K562 (cell line): ENCODE results near the gene STUM. TPM values are rescaled to one million over a fixed set of nuclear protein-coding genes. Genes with fewer than 3 reads are reported as not detected.

Experiments
- ATAC-seq: fragments of 200-7000 bp; cut with Tn5 transposase; 3 replicates; pipeline ENCODE4 v1.9.1; 2020; ENCODE audit warnings: moderate library complexity
- BruUV-seq: library from RNA; stranded (reverse); fragments of 400-500 nt; replicated peaks from 2 replicates; lab custom pipeline; 2021; lab: Mats Ljungman, UMichigan
- CTCF ChIA-PET: fragments of 300-600 bp; formaldehyde crosslinking; extraction: SDS; loops from one replicate; lab custom pipeline; 2021; ENCODE audit warnings: low intra/inter-chr PET ratio; lab: Yijun Ruan, JAX
- POLR2A ChIA-PET: fragments of 300-600, 350-650 bp; sonication (Branson Sonifier 250); formaldehyde crosslinking; extraction: SDS; loops from one replicate; lab custom pipeline; 2021; ENCODE audit warnings: antibody characterized with exemption, inconsistent platforms; lab: Yijun Ruan, JAX
- DNase-seq, 4 experiments: peaks; one replicate each; pipeline versions ENCODE4 v3.0.0 to v3.0.0-alpha.2; 2011 to 2018; ENCODE audit warnings: low spot score in 3 of 4, mixed read lengths in 3 of 4; ENCODE audit errors: extremely low read depth in 1 of 4
- FAIRE-seq: peaks from 2 replicates; lab custom pipeline; 2011; peaks lifted over from hg19 to GRCh38; lab: Jason Lieb, UNC
- H2AFZ ChIP-seq: 2 replicates; pipeline ENCODE4 v1.6.0; 2011; ENCODE audit warnings: low read depth, low read length, control low read depth, inconsistent platforms
- H3K27ac ChIP-seq: fragments of 200-600 bp; 3 replicates; pipeline ENCODE4 v1.8.0; 2011; ENCODE audit warnings: low read depth, mild to moderate bottlenecking, control low read depth, inconsistent platforms, low read length, moderate library complexity, mixed read lengths; ENCODE audit errors: extremely low read depth
- H3K27me3 ChIP-seq, 2 experiments: fragments of 300-600 bp in 1 of 2; 2 replicates in 1 of 2; 3 replicates in 1 of 2; pipeline versions ENCODE4 v1.6.0 to v1.8.0; 2011; ENCODE audit warnings: inconsistent platforms in 2 of 2, low read length in 2 of 2, mild to moderate bottlenecking in 1 of 2, mixed read lengths in 1 of 2, moderate library complexity in 1 of 2; ENCODE audit not compliant: control insufficient read depth in 2 of 2, insufficient read depth in 2 of 2
- H3K36me3 ChIP-seq: fragments of 300-600 bp; 3 replicates; pipeline ENCODE4 v1.8.0; 2011; ENCODE audit warnings: mild to moderate bottlenecking, low read length, inconsistent platforms; ENCODE audit not compliant: control insufficient read depth, insufficient read depth
- H3K4me1 ChIP-seq, 2 experiments: fragments of 200-600 bp in 1 of 2; replicated peaks in 1 of 2; 2 replicates in 1 of 2; 3 replicates in 1 of 2; pipeline versions ENCODE4 v1.5.1 to v1.8.0; 2011; ENCODE audit warnings: inconsistent platforms in 2 of 2, low read length in 2 of 2, mild to moderate bottlenecking in 1 of 2, mixed read lengths in 1 of 2, moderate library complexity in 1 of 2; ENCODE audit not compliant: control insufficient read depth in 2 of 2, insufficient read depth in 2 of 2
- H3K4me2 ChIP-seq: 2 replicates; pipeline ENCODE4 v1.6.1; 2011; ENCODE audit warnings: low read length, control low read depth, inconsistent platforms, mixed read lengths; ENCODE audit not compliant: insufficient read depth
- H3K4me3 ChIP-seq: fragments of 200-600 bp; sonication (generic), shearing (Covaris generic); 2 replicates; pipeline ENCODE4 v1.5.1; 2016; ENCODE audit warnings: control low read depth, inconsistent platforms
- H3K79me2 ChIP-seq: fragments of 200-600 bp; 3 replicates; pipeline ENCODE4 v1.8.0; 2011; ENCODE audit warnings: low read length, inconsistent platforms; ENCODE audit not compliant: control insufficient read depth, insufficient read depth
- H3K9ac ChIP-seq, 2 experiments: 2 replicates each; pipeline versions ENCODE4 v1.6.0 to v1.6.1; 2011; ENCODE audit warnings: low read depth in 2 of 2, low read length in 2 of 2, control low read depth in 1 of 2, inconsistent platforms in 1 of 2, mild to moderate bottlenecking in 1 of 2, mixed read lengths in 1 of 2; ENCODE audit not compliant: insufficient read depth in 1 of 2
- H3K9me1 ChIP-seq: one replicate; pipeline ENCODE4 v1.6.0; 2011; ENCODE audit warnings: inconsistent platforms, mild to moderate bottlenecking, low read length, moderate library complexity; ENCODE audit not compliant: control insufficient read depth, insufficient read depth
- H3K9me3 ChIP-seq: replicated peaks from 2 replicates; pipeline ENCODE4 v1.5.1; 2011; ENCODE audit warnings: low read depth, low read length, inconsistent platforms; ENCODE audit not compliant: control insufficient read depth, insufficient read depth
- H4K20me1 ChIP-seq: replicated peaks from 2 replicates; pipeline ENCODE4 v1.6.1; 2011; ENCODE audit warnings: low read length, inconsistent platforms, mixed read lengths; ENCODE audit not compliant: control insufficient read depth, insufficient read depth
- DACH1 ChIP-seq: fragments of 450-650 bp; IDR thresholded peaks from 2 replicates; pipeline ENCODE4 v1.6.1; 2018; ENCODE audit not compliant: partially characterized antibody
- HDAC6 ChIP-seq: IDR thresholded peaks from 2 replicates; pipeline ENCODE4 v1.6.1; 2012; ENCODE audit warnings: low read depth, mild to moderate bottlenecking, control low read depth, inconsistent platforms, low read length, moderate library complexity
- HNRNPH1 ChIP-seq: fragments of 200-400 bp; formaldehyde crosslinking; optimal IDR thresholded peaks from 2 replicates; pipeline ENCODE3; 2017; ENCODE audit warnings: low read depth, mild to moderate bottlenecking, low read length, moderate library complexity
- MYC ChIP-seq, 2 experiments: fragments of 250-450 bp in 1 of 2; sonication (Bioruptor Pico) in 1 of 2; IDR thresholded peaks; 2 replicates each; pipeline versions ENCODE4 v1.5.1 to v1.6.1; 2012 to 2021; ENCODE audit warnings: low read depth in 2 of 2, borderline replicate concordance in 1 of 2, improper control_type of control experiment in 1 of 2, low read length in 1 of 2, mild to moderate bottlenecking in 1 of 2, moderate library complexity in 1 of 2
- POLR3G ChIP-seq: IDR thresholded peaks from 2 replicates; pipeline ENCODE4 v1.6.1; 2011; ENCODE audit not compliant: insufficient read length, insufficient replicate concordance; ENCODE audit errors: extremely low read depth
- RAD21 ChIP-seq, 2 experiments: fragments of 250-450 bp in 1 of 2; fragments of 450-650 bp in 1 of 2; sonication (Bioruptor Pico) in 1 of 2; formaldehyde crosslinking in 1 of 2; IDR thresholded peaks in 1 of 2; conservative IDR thresholded peaks in 1 of 2; 2 replicates each; pipeline versions ENCODE4 v1.4.0 to v1.8.0; 2020 to 2022; ENCODE audit warnings: mild to moderate bottlenecking in 2 of 2, moderate library complexity in 1 of 2
- RBBP5 ChIP-seq: fragments of 200-600 bp; sonication (generic); IDR thresholded peaks from 2 replicates; pipeline ENCODE4 v1.6.1; 2012; ENCODE audit warnings: borderline replicate concordance, mild to moderate bottlenecking, low read length, control low read depth, inconsistent platforms; ENCODE audit not compliant: insufficient read depth, poor library complexity, severe bottlenecking
- RBFOX2 ChIP-seq: fragments of 200-400 bp; formaldehyde crosslinking; IDR thresholded peaks from 2 replicates; pipeline ENCODE4 v1.6.1; 2017; ENCODE audit warnings: low read depth, mild to moderate bottlenecking, low read length, moderate library complexity
- RBM25 ChIP-seq: fragments of 200-400 bp; formaldehyde crosslinking; IDR thresholded peaks from 2 replicates; pipeline ENCODE4 v1.6.1; 2018; ENCODE audit warnings: low read length, low read depth, moderate library complexity; ENCODE audit not compliant: severe bottlenecking
- RCOR1 ChIP-seq, 2 experiments: IDR thresholded peaks; 2 replicates each; pipeline ENCODE4 v1.6.1; 2012; ENCODE audit warnings: low read depth in 2 of 2, low read length in 2 of 2, borderline replicate concordance in 1 of 2, improper control_type of control experiment in 1 of 2
- SNRNP70 ChIP-seq: fragments of 200-400 bp; formaldehyde crosslinking; optimal IDR thresholded peaks from 2 replicates; pipeline ENCODE3; 2017; ENCODE audit warnings: low read depth, low read length
- SRF ChIP-seq, 2 experiments: fragments of 250-450, 450-650 bp in 1 of 2; sonication (Bioruptor Pico) in 1 of 2; sonication (generic) in 1 of 2; formaldehyde crosslinking; IDR thresholded peaks; 2 replicates each; pipeline versions ENCODE4 v1.5.0 to v1.5.1; 2020 to 2022; ENCODE audit warnings: mild to moderate bottlenecking in 1 of 2, missing genetic modification reagents in 1 of 2
- SRSF1 ChIP-seq: fragments of 200-400 bp; formaldehyde crosslinking; IDR thresholded peaks from 2 replicates; pipeline ENCODE4 v1.6.1; 2017; ENCODE audit warnings: mild to moderate bottlenecking, low read depth, low read length, moderate library complexity
- TGIF2 ChIP-seq: sonication (generic); formaldehyde crosslinking; IDR thresholded peaks from 2 replicates; pipeline ENCODE4 v1.8.1; 2022; ENCODE audit warnings: mild to moderate bottlenecking, missing genetic modification reagents, moderate library complexity
- ZNF174 ChIP-seq: fragments of 250-450 bp; sonication (Bioruptor Pico); IDR thresholded peaks from 2 replicates; pipeline ENCODE4 v1.4.0; 2020; ENCODE audit warnings: mild to moderate bottlenecking
- ZNF431 ChIP-seq: sonication (generic); formaldehyde crosslinking; IDR thresholded peaks from 2 replicates; pipeline ENCODE4 v1.8.0; 2022; ENCODE audit warnings: mild to moderate bottlenecking, missing genetic modification reagents
- ZNF583 ChIP-seq: fragments of 250-450 bp; sonication (Bioruptor Pico); IDR thresholded peaks from 2 replicates; pipeline ENCODE4 v1.4.0; 2020
- ZNF785 ChIP-seq: fragments of 250-450 bp; sonication (Bioruptor Pico); IDR thresholded peaks from 2 replicates; pipeline ENCODE4 v1.4.0; 2020; ENCODE audit warnings: mild to moderate bottlenecking
- WGBS: fragments of 100-300 bp; shearing (Covaris generic); methylation state at CpG from one replicate; pipeline ENCODE4 v1.1.6; 2016; ENCODE audit warnings: low coverage, mixed read lengths; ENCODE audit not compliant: insufficient coverage; ENCODE audit errors: missing lambda C conversion rate; 5-methylcytosine and 5-hydroxymethylcytosine counted together
- in situ Hi-C: fragments of 300-500 bp; cut with MboI; formaldehyde crosslinking; loops from 4 replicates; pipeline ENCODE4 v1.15.0; 2018; ENCODE audit warnings: inconsistent platforms, mixed read lengths
- intact Hi-C: fragments of 100-400 bp; cut with micrococcal nuclease; formaldehyde crosslinking; loops from 2 replicates; pipeline ENCODE4 v1.14.2; 2022
- polyA plus RNA-seq, 8 experiments: library from polyadenylated mRNA; depleted of rRNA in 4 of 8; stranded (reverse) in 5 of 8; unstranded in 3 of 8; fragments of >200 nt; fragmentation: Nextera tagmentation in 2 of 8; fragmentation: Illumina TruSeq in 1 of 8; extraction: Ambion mirVana in 2 of 8; extraction: Trizol in 1 of 8; gene quantifications; 2 replicates each; pipeline versions ENCODE4 v1.2.1 to v1.2.3, GENCODE V29; 2011 to 2014; ENCODE audit warnings: inconsistent platforms in 1 of 8, missing spikeins in 1 of 8
- total RNA-seq, 7 experiments: library from RNA; depleted of rRNA in 6 of 7; stranded (reverse); fragments of >200 nt in 6 of 7; fragmentation: Illumina TruSeq in 2 of 7; extraction: Trizol in 2 of 7; gene quantifications; 2 replicates each; pipeline versions ENCODE4 v1.2.1 to v1.2.3, GENCODE V29; 2011 to 2021; ENCODE audit warnings: low replicate concordance in 1 of 7

Gene STUM
- total and polyA plus RNA-seq, 9 of the 15 experiments (the other 6 are each of a cell fraction or from before 2014, with no cell fraction given): not detected

- no peak for TF ChIP-seq SRSF1
- no peak for TF ChIP-seq ZNF583 (CRISPR knock-in tag)
- no peak for TF ChIP-seq SRF (CRISPR knock-in tag; IDR thresholded peaks at IDR 0.05)
- TF ChIP-seq POLR3G: no peak
These were observed 78.6 kb downstream of the STUM start (continued) for GRCh38 chr1:226627050-226627755.

- ATAC-seq (no peak), FAIRE-seq (no peak), DNase-seq (no peak)
- H2AFZ ChIP-seq: no peak overlapping the region
- H3K4me1 ChIP-seq: no peaks in the 10 kb centered on the region
- no peak overlapping the region for H3K4me3 ChIP-seq
- intact Hi-C loops (no loop called here), in situ Hi-C loops (no loop called here)
- H3K9ac ChIP-seq: no peak overlapping the region
- 0 out of 2 replicates have a peak, but pooled peaks cover 5% of the 10 kb centered on the region for H4K20me1 ChIP-seq
- H3K27me3 ChIP-seq: peaks cover 5 to 56% of the 10 kb centered on the region in 2 experiments; a peak in 4 of 5 replicates
- ChIA-PET CTCF (no interaction called here), POLR2A (interaction anchor here (1.1 kb wide), 1 partner anchor 10 kb away, joined by 4 read pairs; no protein-coding TSS in a partner anchor)
- no peak overlapping the region for H3K27ac ChIP-seq
- BruUV-seq: no TSS peak
- H3K79me2 ChIP-seq: no peaks in the 10 kb centered on the region
- no peaks in the 10 kb centered on the region for H3K36me3 ChIP-seq
- WGBS: 6% methylated on average over 11 of the region's 11 CpGs
- peaks cover 2% of the 10 kb centered on the region; the same call in 1 of the 2 replicates for H3K9me3 ChIP-seq
- no peak overlapping the region for H3K4me2 ChIP-seq
- H3K9me1 ChIP-seq: no peaks in the 10 kb centered on the region
- peak; percentile 79; the same call in 1 of the 2 replicates for TF ChIP-seq ZNF431 (CRISPR knock-in tag)
- TF ChIP-seq RBBP5: no peak
- no peak for TF ChIP-seq RBFOX2
- no peak for TF ChIP-seq TGIF2 (CRISPR knock-in tag)
- TF ChIP-seq HDAC6: no peak
- TF ChIP-seq MYC (IDR thresholded peaks at IDR 0.05; ENCODE audit: low read depth, low read length): no peak
- TF ChIP-seq MYC (CRISPR knock-in tag; IDR thresholded peaks at IDR 0.05; ENCODE audit: borderline replicate concordance, low read depth): no peak
- no peak for TF ChIP-seq HNRNPH1
- no peak for TF ChIP-seq RAD21 (CRISPR knock-in tag; conservative IDR thresholded peaks at IDR 0.05 in 1 of 2, IDR thresholded peaks at IDR 0.05 in 1 of 2)
- no peak for TF ChIP-seq SNRNP70
- no peak for TF ChIP-seq DACH1
- no peak for TF ChIP-seq ZNF174 (CRISPR knock-in tag)
- no peak for TF ChIP-seq RCOR1 (IDR thresholded peaks at IDR 0.05; ENCODE audit: borderline replicate concordance in 1 of 2, low read depth in 2 of 2, low read length in 2 of 2)
- TF ChIP-seq RBM25: peak; percentile 48
- no peak for TF ChIP-seq ZNF785 (CRISPR knock-in tag)
These were observed 79.5 kb downstream of the STUM start for GRCh38 chr1:226627924-226628611.
